Nephron (organoid): Measurements from ENCODE around the gene ZNF491.
A peak's percentile ranks its signal among the peaks of the same experiment; 100 is the strongest.

ENCODE experiments used
- H3K27ac Mint-ChIP-seq, 3 experiments: 2 replicates each; pipeline ENCODE4 v1.8.0; 2020; ENCODE audit warnings: mixed read lengths in 3 of 3, mild to moderate bottlenecking in 2 of 3, moderate library complexity in 1 of 3
- H3K27me3 Mint-ChIP-seq: 2 replicates; pipeline ENCODE4 v1.8.0; 2021; ENCODE audit warnings: low read depth, mild to moderate bottlenecking, moderate library complexity, mixed read lengths
- H3K36me3 Mint-ChIP-seq: 2 replicates; pipeline ENCODE4 v1.8.0; 2020; ENCODE audit warnings: low read depth, mixed read lengths
- H3K4me1 Mint-ChIP-seq: 2 replicates; pipeline ENCODE4 v1.8.0; 2020; ENCODE audit warnings: mixed read lengths
- H3K4me3 Mint-ChIP-seq, 3 experiments: 2 replicates each; pipeline ENCODE4 v1.8.0; 2020; ENCODE audit warnings: mild to moderate bottlenecking in 3 of 3, mixed read lengths in 3 of 3, moderate library complexity in 2 of 3
- H3K9me3 Mint-ChIP-seq: 2 replicates; pipeline ENCODE4 v1.8.0; 2020; ENCODE audit warnings: mixed read lengths
- CTCF ChIP-seq, 3 experiments: fragments of 200-600 bp; sonication (generic); IDR thresholded peaks; one replicate each; pipeline ENCODE4 v1.5.0; 2021; ENCODE audit warnings: antibody characterized with exemption in 3 of 3; ENCODE audit not compliant: unreplicated experiment in 3 of 3

The ZNF491 gene

DNA sequence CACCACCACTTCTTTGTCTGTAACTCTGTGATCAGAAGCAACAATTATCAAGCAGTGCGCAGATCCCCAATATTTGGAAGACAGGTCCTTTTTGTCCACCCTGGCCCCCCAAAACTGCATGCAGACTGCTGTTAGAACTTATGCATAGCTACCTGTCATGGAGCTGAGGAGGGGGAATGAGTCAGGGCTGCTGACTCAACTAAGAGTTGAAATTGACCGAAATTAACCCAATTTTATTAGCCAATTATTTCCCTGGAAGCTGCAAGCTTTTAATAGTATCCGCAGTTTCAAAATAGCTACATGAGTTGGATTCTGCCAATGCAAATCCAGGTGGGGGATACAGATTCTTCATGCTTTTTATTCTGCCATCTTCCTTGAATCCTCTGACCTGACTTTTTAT, 14.0 kb upstream of the ZNF491 start:
- TF ChIP-seq CTCF (IDR thresholded peaks at IDR 0.05; ENCODE audit: unreplicated experiment in 3 of 3) = no peak
- H3K4me1 Mint-ChIP-seq = no peaks in the 10 kb centered on the region
- H3K27ac Mint-ChIP-seq = no peak overlapping the region
- peaks cover 70% of the 10 kb centered on the region for H3K9me3 Mint-ChIP-seq
- H3K27me3 Mint-ChIP-seq = no peaks in the 10 kb centered on the region
- H3K4me3 Mint-ChIP-seq = no peak overlapping the region
- peaks cover 64% of the 10 kb centered on the region for H3K36me3 Mint-ChIP-seq

- Mint-ChIP-seq H3K9me3 (peaks cover 57% of the 10 kb centered on the region), H3K27me3 (no peaks in the 10 kb centered on the region), H3K36me3 (peaks cover 36% of the 10 kb centered on the region), H3K27ac (no peak overlapping the region), H3K4me1 (no peaks in the 10 kb centered on the region), H3K4me3 (no peak overlapping the region)
- no peak for TF ChIP-seq CTCF (IDR thresholded peaks at IDR 0.05; ENCODE audit: unreplicated experiment in 3 of 3)
Measured at GRCh38 chr19:11787536-11787935, 10.8 kb upstream of the ZNF491 start.

- Mint-ChIP-seq H3K36me3 (no peaks in the 10 kb centered on the region), H3K9me3 (peaks cover 19% of the 10 kb centered on the region), H3K27me3 (peaks cover 15% of the 10 kb centered on the region), H3K4me1 (peaks cover 9% of the 10 kb centered on the region), H3K27ac (no peak overlapping the region), H3K4me3 (no peak overlapping the region)
- TF ChIP-seq CTCF (IDR thresholded peaks at IDR 0.05; ENCODE audit: unreplicated experiment in 3 of 3) = no peak
Measured at GRCh38 chr19:11792942-11793341, 5.4 kb upstream of the ZNF491 start.

GRCh38 chr19:11797491-11797890, 832 bp upstream of the ZNF491 start:
- peak; percentile 72 to 86 (median 81) for TF ChIP-seq CTCF (IDR thresholded peaks at IDR 0.05; ENCODE audit: unreplicated experiment in 3 of 3)
- peaks cover 23% of the 10 kb centered on the region for H3K36me3 Mint-ChIP-seq
- peaks cover 12% of the 10 kb centered on the region for H3K9me3 Mint-ChIP-seq
- peaks cover 15% of the 10 kb centered on the region for H3K27me3 Mint-ChIP-seq
- H3K27ac Mint-ChIP-seq = peak overlapping the region; percentile 65 to 98 (median 92)
- peaks cover 15% of the 10 kb centered on the region for H3K4me1 Mint-ChIP-seq
- H3K4me3 Mint-ChIP-seq = peak overlapping the region; percentile 95 to 96 (median 95)

- H3K4me1 Mint-ChIP-seq = no peaks in the 10 kb centered on the region
- H3K27ac Mint-ChIP-seq = no peak overlapping the region
- H3K27me3 Mint-ChIP-seq = no peaks in the 10 kb centered on the region
- no peak for TF ChIP-seq CTCF (IDR thresholded peaks at IDR 0.05; ENCODE audit: unreplicated experiment in 3 of 3)
- peaks cover 87% of the 10 kb centered on the region for H3K36me3 Mint-ChIP-seq
- peaks cover 62% of the 10 kb centered on the region for H3K9me3 Mint-ChIP-seq
- H3K4me3 Mint-ChIP-seq = no peak overlapping the region
Measured at GRCh38 chr19:11806354-11807098, 8.2 kb downstream of the ZNF491 start.

DNA sequence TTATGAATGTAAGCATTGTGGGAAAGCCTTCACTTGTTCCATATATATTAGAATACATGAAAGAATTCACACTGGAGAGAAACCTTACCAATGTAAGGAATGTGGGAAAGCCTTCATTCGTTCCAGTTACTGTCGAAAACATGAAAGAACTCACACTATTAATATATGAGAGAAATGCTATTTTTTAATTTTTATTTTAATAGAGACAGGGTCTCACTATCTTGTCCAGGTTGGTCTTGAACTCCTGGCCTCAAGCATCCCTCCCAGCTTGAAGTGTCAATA, 8.7 kb downstream of the ZNF491 start:
- TF ChIP-seq CTCF (IDR thresholded peaks at IDR 0.05; ENCODE audit: unreplicated experiment in 3 of 3) = no peak
- peaks cover 62% of the 10 kb centered on the region for H3K9me3 Mint-ChIP-seq

More for the DNA sequence above, 8.7 kb downstream of the ZNF491 start:
- Mint-ChIP-seq H3K4me3 (no peak overlapping the region), H3K27ac (no peak overlapping the region), H3K36me3 (peaks cover 87% of the 10 kb centered on the region), H3K4me1 (no peaks in the 10 kb centered on the region), H3K27me3 (no peaks in the 10 kb centered on the region)
